ENCODE measurements around the gene MVK.

DNA sequence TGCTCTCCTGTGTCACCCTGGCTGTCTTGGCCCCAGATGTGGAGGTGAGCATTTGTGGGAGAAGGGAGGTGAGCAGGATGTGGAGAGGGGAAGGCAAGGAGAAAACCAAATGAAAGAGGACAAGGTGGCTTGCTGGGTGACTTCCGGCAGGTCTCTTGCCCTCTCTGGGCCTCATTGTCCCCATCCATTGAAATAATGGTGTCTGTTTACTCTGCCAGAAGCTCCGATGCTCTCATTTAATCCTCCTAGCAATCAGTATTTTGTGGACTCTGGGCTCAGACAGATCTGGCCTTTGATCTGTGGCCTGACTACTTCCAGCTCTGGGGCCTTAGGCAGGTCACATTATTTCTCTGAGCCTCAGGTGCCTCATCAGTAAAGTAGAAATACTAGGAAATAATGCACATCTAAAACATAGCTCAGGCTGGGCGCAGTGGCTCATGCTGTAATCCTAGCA is 30.6 kb downstream of the MVK start:
- TF ChIP-seq, protein P1, sequence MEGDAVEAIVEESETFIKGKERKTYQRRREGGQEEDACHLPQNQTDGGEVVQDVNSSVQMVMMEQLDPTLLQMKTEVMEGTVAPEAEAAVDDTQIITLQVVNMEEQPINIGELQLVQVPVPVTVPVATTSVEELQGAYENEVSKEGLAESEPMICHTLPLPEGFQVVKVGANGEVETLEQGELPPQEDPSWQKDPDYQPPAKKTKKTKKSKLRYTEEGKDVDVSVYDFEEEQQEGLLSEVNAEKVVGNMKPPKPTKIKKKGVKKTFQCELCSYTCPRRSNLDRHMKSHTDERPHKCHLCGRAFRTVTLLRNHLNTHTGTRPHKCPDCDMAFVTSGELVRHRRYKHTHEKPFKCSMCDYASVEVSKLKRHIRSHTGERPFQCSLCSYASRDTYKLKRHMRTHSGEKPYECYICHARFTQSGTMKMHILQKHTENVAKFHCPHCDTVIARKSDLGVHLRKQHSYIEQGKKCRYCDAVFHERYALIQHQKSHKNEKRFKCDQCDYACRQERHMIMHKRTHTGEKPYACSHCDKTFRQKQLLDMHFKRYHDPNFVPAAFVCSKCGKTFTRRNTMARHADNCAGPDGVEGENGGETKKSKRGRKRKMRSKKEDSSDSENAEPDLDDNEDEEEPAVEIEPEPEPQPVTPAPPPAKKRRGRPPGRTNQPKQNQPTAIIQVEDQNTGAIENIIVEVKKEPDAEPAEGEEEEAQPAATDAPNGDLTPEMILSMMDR (IDR thresholded peaks at IDR 0.05; ENCODE audit: low read length), result no peak
- no peak for TF ChIP-seq EZH2 (IDR thresholded peaks at IDR 0.05; ENCODE audit: borderline replicate concordance, low read length)

All from OCI-LY1 (cell line).